HepG2 (cell line): ENCODE measurements around the gene SRBD1. TPM values are rescaled to one million over a fixed set of nuclear protein-coding genes. Genes with fewer than 3 reads are reported as not detected.

Experiments used
- CCDC6 ChIP-seq: sonication (generic); formaldehyde crosslinking; IDR thresholded peaks from 2 replicates; pipeline ENCODE4 v1.8.1; 2022; ENCODE audit warnings: mild to moderate bottlenecking, missing genetic modification reagents, moderate library complexity
- CHCHD3 ChIP-seq: sonication (generic); formaldehyde crosslinking; IDR thresholded peaks from 2 replicates; pipeline ENCODE4 v1.8.0; 2022; ENCODE audit warnings: mild to moderate bottlenecking, missing genetic modification reagents, moderate library complexity
- GATAD1 ChIP-seq: IDR thresholded peaks from 2 replicates; pipeline ENCODE4 v1.6.1; 2016; ENCODE audit warnings: missing genetic modification reagents, missing compliant biosample characterization
- HMG20A ChIP-seq: IDR thresholded peaks from 2 replicates; pipeline ENCODE4 v1.6.1; 2016; ENCODE audit warnings: borderline replicate concordance
- MEIS1 ChIP-seq: sonication (generic); formaldehyde crosslinking; IDR thresholded peaks from 2 replicates; pipeline ENCODE4 v1.9.0; 2021; ENCODE audit warnings: mild to moderate bottlenecking, missing genetic modification reagents, moderate library complexity, borderline replicate concordance
- MTA1 ChIP-seq: sonication (generic); formaldehyde crosslinking; IDR thresholded peaks from 2 replicates; pipeline ENCODE4 v1.4.0; 2020; ENCODE audit warnings: missing genetic modification reagents, mild to moderate bottlenecking, borderline replicate concordance
- NCOA2 ChIP-seq: sonication (generic); formaldehyde crosslinking; IDR thresholded peaks from 2 replicates; pipeline ENCODE4 v1.8.0; 2022; ENCODE audit warnings: inconsistent platforms
- POLR2G ChIP-seq: fragments of 200-400 bp; formaldehyde crosslinking; IDR thresholded peaks from 2 replicates; pipeline ENCODE4 v1.6.1; 2018; ENCODE audit warnings: mild to moderate bottlenecking, low read depth, low read length, moderate library complexity
- SALL1 ChIP-seq: sonication (generic); formaldehyde crosslinking; IDR thresholded peaks from 2 replicates; pipeline ENCODE4 v1.8.0; 2022; ENCODE audit warnings: mild to moderate bottlenecking, missing genetic modification reagents
- SRSF4 ChIP-seq: fragments of 200-400 bp; formaldehyde crosslinking; IDR thresholded peaks from one replicate; pipeline ENCODE4 v1.6.1; 2018; ENCODE audit warnings: mild to moderate bottlenecking, low read depth, low read length, moderate library complexity; ENCODE audit not compliant: poor library complexity, severe bottlenecking
- STAG1 ChIP-seq: sonication (generic); formaldehyde crosslinking; IDR thresholded peaks from 2 replicates; pipeline ENCODE4 v1.4.0; 2020; ENCODE audit warnings: missing genetic modification reagents
- TCF7L2 ChIP-seq: IDR thresholded peaks from 2 replicates; pipeline ENCODE4 v1.6.1; 2011; ENCODE audit warnings: mild to moderate bottlenecking, low read depth, low read length, moderate library complexity
- ZNF18 ChIP-seq: sonication (generic); formaldehyde crosslinking; IDR thresholded peaks from 2 replicates; pipeline ENCODE4 v1.8.0; 2022; ENCODE audit warnings: mild to moderate bottlenecking, missing genetic modification reagents; ENCODE audit not compliant: insufficient replicate concordance
- ZNF343 ChIP-seq: sonication (generic); formaldehyde crosslinking; IDR thresholded peaks from 2 replicates; pipeline ENCODE4 v1.4.0; 2020; ENCODE audit warnings: mild to moderate bottlenecking, missing genetic modification reagents
- ZNF572 ChIP-seq: sonication (generic); formaldehyde crosslinking; IDR thresholded peaks from 2 replicates; pipeline ENCODE4 v1.5.1; 2020; ENCODE audit warnings: mild to moderate bottlenecking, missing genetic modification reagents
- polyA plus RNA-seq, 8 experiments: library from polyadenylated mRNA; depleted of rRNA in 3 of 8; stranded (reverse) in 7 of 8; unstranded in 1 of 8; fragments of >200 nt; fragmentation: Illumina TruSeq in 4 of 8; extraction: Trizol in 4 of 8; gene quantifications; 2 replicates each; pipeline versions ENCODE4 v1.2.1 to v1.2.3, GENCODE V29; 2011 to 2016; ENCODE audit warnings: low read depth in 4 of 8, missing spikeins in 1 of 8, mixed read lengths in 1 of 8; ENCODE audit not compliant: insufficient read depth in 1 of 8
- total RNA-seq, 5 experiments: library from RNA; depleted of rRNA; stranded (reverse); fragments of >200 nt; fragmentation: Illumina TruSeq; extraction: Trizol; gene quantifications; 2 replicates each; pipeline ENCODE4 v1.2.3, GENCODE V29; 2016; ENCODE audit warnings: low read depth in 1 of 5
- TF ChIP-seq, protein P1 (sequence below): sonication (generic); formaldehyde crosslinking; IDR thresholded peaks from 2 replicates; pipeline ENCODE4 v1.8.0; 2022; ENCODE audit warnings: mild to moderate bottlenecking, missing genetic modification reagents, borderline replicate concordance
- TF ChIP-seq, protein P2 (sequence below): sonication (generic); formaldehyde crosslinking; IDR thresholded peaks from 2 replicates; pipeline ENCODE4 v1.4.0; 2020; ENCODE audit warnings: mild to moderate bottlenecking, low read depth, missing genetic modification reagents
- TF ChIP-seq, protein P3 (sequence below): sonication (generic); formaldehyde crosslinking; IDR thresholded peaks from 2 replicates; pipeline ENCODE4 v1.5.1; 2020; ENCODE audit warnings: missing genetic modification reagents, mild to moderate bottlenecking, borderline replicate concordance

SRBD1 gene
- total and polyA plus RNA-seq, 2 of the 13 experiments (the other 11 are each of a cell fraction or from before 2014, with no cell fraction given), result 3.2 to 23.9 TPM

- TF ChIP-seq NCOA2 (CRISPR knock-in tag), result no peak
- no peak for TF ChIP-seq MEIS1 (CRISPR knock-in tag)
- no peak for TF ChIP-seq TCF7L2
- TF ChIP-seq CHCHD3 (CRISPR knock-in tag), result 0 out of 2 replicates have a peak, but pooled peaks have one; percentile 30
- no peak for TF ChIP-seq ZNF572
- 0 out of 2 replicates have a peak, but pooled peaks have one; percentile 71 for TF ChIP-seq ZNF343 (CRISPR knock-in tag)
- TF ChIP-seq STAG1 (CRISPR knock-in tag), result no peak
- no peak for TF ChIP-seq GATAD1
- no peak for TF ChIP-seq SRSF4
- TF ChIP-seq HMG20A (CRISPR knock-in tag), result no peak
- TF ChIP-seq ZNF18 (CRISPR knock-in tag), result no peak
- TF ChIP-seq SALL1 (CRISPR knock-in tag), result peak; percentile 29; the same call in 1 of the 2 replicates
- 0 out of 2 replicates have a peak, but pooled peaks have one; percentile 46 for TF ChIP-seq MTA1
- TF ChIP-seq CCDC6 (CRISPR knock-in tag), result peak; percentile 45; the same call in 1 of the 2 replicates
- TF ChIP-seq POLR2G, result no peak
- TF ChIP-seq, protein P1, sequence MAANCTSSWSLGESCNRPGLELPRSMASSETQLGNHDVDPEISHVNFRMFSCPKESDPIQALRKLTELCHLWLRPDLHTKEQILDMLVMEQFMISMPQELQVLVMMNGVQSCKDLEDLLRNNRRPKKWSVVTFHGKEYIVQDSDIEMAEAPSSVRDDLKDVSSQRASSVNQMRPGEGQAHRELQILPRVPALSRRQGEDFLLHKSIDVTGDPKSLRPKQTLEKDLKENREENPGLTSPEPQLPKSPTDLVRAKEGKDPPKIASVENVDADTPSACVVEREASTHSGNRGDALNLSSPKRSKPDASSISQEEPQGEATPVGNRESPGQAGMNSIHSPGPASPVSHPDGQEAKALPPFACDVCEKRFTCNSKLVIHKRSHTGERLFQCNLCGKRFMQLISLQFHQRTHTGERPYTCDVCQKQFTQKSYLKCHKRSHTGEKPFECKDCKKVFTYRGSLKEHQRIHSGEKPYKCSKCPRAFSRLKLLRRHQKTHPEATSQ (CRISPR knock-in tag), result no peak
- TF ChIP-seq, protein P2, sequence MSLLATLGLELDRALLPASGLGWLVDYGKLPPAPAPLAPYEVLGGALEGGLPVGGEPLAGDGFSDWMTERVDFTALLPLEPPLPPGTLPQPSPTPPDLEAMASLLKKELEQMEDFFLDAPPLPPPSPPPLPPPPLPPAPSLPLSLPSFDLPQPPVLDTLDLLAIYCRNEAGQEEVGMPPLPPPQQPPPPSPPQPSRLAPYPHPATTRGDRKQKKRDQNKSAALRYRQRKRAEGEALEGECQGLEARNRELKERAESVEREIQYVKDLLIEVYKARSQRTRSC (CRISPR knock-in tag), result 0 out of 2 replicates have a peak, but pooled peaks have one; percentile 69
- TF ChIP-seq, protein P3, sequence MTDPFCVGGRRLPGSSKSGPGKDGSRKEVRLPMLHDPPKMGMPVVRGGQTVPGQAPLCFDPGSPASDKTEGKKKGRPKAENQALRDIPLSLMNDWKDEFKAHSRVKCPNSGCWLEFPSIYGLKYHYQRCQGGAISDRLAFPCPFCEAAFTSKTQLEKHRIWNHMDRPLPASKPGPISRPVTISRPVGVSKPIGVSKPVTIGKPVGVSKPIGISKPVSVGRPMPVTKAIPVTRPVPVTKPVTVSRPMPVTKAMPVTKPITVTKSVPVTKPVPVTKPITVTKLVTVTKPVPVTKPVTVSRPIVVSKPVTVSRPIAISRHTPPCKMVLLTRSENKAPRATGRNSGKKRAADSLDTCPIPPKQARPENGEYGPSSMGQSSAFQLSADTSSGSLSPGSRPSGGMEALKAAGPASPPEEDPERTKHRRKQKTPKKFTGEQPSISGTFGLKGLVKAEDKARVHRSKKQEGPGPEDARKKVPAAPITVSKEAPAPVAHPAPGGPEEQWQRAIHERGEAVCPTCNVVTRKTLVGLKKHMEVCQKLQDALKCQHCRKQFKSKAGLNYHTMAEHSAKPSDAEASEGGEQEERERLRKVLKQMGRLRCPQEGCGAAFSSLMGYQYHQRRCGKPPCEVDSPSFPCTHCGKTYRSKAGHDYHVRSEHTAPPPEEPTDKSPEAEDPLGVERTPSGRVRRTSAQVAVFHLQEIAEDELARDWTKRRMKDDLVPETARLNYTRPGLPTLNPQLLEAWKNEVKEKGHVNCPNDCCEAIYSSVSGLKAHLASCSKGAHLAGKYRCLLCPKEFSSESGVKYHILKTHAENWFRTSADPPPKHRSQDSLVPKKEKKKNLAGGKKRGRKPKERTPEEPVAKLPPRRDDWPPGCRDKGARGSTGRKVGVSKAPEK (CRISPR knock-in tag), result no peak
Observed at GRCh38 chr2:45652090-45653031, 41.3 kb upstream of the SRBD1 start (continued).
